GM18519 (cell line): ENCODE measurements around the gene ERC2.
"Not testable (repeated sequence)": the region's sequence is repeated elsewhere in the genome, so short reads cannot be mapped to it uniquely, and the experiment has no call there.

Experiments used
- ATAC-seq: cut with Tn5 transposase; IDR thresholded peaks from one replicate; pipeline ENCODE4 v1.9.1; 2021; ENCODE audit warnings: mild to moderate bottlenecking, moderate library complexity; ENCODE audit not compliant: unreplicated experiment, low FRiP score

ERC2 gene

GRCh38 chr3:56096999-56097398 lies 371.3 kb downstream of the ERC2 start:
- no peak for ATAC-seq

- no peak for ATAC-seq
These were observed 374.1 kb downstream of the ERC2 start for GRCh38 chr3:56094170-56094569.

DNA sequence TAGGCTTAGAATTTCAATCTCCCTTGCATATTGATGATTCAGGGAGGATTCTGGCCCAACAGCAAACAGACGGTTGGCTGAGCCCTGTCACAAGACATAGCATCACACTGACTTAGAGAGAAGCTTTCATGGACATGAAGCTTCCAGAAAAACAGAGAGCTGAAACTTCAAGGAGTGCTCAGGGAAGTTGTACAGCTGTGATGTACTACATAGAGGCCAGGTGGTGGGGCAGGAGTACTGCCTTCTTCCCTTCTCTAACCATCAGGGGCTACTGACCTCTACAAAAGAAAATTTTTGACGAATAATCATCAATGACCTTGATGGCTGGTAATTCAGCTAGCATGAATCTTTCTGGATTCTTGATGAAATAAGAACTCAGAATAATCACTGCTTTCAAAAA lies 378.5 kb downstream of the ERC2 start:
- no peak for ATAC-seq

DNA sequence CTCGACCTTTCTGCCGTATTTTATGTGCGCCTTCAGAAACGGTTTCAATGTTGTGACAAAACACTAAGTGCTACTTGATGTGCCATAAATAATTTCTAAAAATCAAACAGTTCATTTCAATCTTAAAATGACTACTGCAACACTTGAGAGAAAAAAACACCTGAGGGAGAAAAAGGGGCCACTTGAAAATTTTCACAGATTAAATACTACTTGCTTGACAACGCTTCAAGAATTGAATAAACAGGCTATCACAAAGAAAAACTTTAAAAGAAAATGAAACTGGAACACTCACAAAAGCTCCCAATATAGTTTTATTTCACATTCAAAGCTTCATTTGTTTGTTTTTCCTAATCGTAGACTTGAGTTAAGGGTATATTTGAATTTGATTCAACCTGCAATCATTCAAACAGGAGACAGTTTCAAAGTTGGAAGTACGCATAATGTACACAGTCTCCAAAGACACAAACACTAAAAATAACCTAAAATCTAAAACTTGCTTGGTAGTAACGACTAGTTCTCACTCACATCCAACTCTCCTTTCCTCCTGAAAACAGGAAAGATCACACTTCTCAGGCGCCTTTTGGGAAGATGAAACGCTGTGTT lies 380.7 kb downstream of the ERC2 start:
- no peak for ATAC-seq

DNA sequence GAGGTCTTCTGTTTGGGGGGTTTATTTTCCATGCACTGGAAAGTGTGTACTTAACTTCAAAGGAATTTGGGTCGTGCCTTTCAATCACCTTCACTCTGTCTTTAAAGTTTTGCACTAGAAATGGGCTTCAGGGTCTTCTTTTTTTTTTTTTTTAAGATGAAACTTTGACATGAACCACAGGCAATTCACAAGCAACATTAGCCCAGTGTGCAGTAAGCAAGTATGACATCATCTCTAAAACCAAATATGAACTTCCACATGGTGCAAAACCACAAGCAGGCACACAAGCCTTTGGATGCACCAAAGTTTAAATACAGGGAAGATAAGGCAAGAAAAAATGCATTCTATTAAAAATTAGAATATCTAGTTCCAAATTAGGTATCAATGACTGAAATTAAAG lies 381.9 kb downstream of the ERC2 start:
- no peak for ATAC-seq

DNA sequence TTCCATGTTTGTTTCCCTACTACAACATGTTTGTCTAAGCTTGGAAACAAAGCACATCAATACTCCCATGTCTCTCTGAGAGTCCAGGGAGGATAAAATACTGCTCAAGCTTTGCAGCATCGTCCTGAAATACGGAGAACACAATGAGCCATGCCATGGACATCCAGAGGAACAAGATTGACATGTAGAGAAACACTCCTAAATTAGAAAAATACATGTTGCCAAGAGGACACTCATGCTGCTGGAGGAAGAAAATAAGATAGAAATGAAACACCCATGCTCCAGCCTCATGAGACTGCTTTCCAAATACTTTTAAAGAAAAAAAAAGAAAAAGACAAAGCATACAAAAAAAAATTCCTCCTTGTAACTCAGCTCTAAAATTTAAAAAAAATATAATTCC lies 387.0 kb downstream of the ERC2 start:
- ATAC-seq = no peak

GRCh38 chr3:56076746-56077145 lies 391.5 kb downstream of the ERC2 start:
- no peak for ATAC-seq

DNA sequence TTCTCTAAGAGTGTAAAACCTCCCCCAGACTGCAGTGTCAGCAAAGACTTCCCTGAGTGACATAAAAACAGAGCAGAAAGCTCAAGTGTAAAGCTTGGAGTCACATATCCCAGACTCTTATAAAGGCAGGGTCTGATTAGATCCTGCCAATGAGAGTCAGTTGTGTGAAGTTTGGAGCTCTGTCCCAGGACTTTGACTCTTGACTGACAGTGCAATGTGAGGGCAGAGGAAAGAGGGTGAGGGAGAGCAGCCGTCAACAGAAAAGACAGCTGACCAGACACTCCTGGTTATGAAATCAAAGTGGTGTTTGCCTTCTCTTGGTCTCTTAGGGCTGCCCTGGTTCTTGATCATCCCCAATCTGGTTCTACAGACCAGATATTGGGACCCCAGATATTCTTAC lies 393.2 kb downstream of the ERC2 start:
- no peak for ATAC-seq

DNA sequence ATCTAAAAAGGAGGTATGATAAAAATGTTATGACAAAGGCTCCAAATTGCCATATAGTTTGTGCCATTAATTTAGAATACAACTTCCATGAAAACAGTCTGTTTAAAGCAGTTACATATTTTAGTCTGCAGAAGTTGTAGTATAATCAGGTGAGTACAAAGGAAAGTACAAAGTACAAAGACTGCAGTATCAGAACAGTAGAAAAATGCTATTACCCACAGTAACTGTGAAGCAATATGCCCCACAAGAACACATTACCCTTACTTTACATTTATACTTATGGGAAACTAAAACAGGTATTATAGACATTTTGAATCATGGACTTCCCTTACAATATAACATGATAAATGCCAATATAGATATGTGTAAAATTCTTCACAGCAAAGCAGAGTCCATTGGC lies 398.5 kb downstream of the ERC2 start:
- no peak for ATAC-seq

DNA sequence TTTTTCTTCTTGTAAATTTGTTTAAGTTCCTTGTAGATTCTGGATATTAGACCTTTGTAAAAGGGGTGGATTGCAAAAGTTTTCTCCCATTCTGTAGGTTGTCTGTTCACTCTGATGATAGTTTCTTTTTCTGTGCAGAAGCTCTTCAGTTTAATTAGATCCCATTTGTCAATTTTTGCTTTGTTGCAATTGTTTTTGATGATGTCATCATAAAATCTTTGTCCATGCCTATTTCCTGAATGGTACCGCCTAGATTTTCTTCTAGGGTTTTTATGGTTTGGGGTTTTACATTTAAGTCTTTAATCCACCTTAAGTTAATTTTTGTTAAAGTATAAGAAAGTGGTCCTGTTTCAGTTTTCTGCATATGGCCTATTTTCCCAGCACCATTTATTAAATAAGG lies 401.9 kb downstream of the ERC2 start:
- ATAC-seq = not testable (repeated sequence)

DNA sequence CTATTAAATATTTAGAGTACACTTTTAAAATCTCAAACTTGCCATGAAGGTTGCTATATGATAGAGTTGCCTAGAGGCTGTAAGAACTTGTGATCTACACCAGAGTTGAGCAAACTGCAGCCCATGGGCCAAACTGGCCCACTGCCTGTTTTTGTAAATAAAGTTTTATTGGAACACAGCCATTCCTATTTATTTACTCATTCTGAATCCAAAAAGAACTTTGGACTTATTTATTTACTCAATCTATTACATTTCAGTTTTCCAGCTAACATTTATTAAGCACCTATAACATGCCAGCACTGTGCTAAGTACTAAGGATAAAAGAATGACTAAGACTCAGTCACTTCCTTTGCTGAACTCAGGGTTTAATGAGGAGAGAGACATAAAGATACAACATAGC lies 403.6 kb downstream of the ERC2 start:
- no peak for ATAC-seq

DNA sequence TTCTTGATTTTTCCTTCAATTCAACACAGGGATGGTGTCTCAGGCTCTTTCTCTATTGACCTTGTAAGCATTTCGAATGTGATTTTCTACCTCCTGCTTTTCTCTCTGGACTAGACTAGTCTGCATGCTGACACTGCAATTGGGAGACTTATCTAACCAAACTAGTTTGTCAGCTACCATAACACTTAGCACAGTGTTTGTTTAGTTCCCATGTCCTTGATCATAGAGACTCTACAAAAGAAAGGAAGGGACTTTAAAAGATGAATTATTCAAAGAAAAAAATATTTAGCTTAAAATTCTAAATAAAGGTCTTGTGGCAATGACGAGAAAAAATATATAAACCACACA lies 407.0 kb downstream of the ERC2 start:
- no peak for ATAC-seq

DNA sequence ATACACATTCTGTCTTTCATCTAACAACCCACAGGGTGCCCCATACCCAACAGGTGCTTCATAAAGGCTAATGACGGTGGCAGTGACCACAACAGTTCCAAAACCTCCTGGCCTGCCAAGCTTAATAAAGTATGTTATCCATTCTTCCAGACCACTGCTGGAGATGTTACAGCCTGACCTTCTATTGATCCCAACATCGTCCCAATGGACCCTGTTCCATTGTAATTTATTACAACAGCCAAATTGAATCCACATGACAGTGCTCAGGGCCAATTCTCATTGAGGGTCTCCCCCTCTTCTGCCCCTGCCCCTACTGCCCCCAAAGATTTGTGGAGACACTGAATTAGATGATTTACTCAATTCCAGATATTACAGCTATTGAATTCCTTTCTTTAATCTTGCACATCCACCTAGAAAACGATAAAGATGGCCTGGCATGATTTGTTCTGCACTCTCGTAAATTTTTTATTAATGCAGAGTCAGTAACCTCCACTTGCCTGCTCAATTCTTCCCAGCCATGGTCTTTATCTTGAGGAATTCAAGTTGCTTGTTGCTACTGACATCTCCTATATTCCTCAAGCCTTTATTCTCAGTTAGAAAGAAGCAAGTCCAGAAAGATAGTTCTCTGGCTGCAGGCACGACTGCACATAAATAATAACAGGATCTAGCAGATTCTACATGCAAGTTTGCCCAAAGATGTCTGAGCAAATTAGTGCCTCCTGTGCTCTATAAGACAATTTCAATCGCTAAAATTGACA lies 407.6 kb downstream of the ERC2 start:
- no peak for ATAC-seq

- ATAC-seq = no peak
These were observed 408.5 kb downstream of the ERC2 start for GRCh38 chr3:56059731-56060130.

DNA sequence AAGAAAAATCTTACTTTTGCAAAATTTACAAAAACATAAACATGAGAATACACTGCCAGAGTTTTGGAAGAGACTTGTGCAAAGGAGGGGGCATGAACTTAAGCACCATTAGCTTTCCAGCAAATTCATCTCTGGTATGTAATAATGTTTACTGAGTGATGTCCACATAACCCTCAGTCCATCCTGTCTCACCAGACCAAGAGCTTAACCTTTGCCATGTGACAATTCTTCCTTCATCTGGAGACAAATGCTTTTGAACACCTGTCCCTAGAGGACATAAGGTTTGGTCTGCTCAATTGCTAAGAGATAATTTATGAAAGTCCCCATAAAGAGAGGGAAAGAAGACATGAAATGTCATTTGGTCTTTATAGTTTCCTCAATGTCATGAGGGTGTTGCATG lies 412.3 kb downstream of the ERC2 start:
- ATAC-seq = no peak

- no peak for ATAC-seq
These were observed 412.7 kb downstream of the ERC2 start for GRCh38 chr3:56055546-56055945.

DNA sequence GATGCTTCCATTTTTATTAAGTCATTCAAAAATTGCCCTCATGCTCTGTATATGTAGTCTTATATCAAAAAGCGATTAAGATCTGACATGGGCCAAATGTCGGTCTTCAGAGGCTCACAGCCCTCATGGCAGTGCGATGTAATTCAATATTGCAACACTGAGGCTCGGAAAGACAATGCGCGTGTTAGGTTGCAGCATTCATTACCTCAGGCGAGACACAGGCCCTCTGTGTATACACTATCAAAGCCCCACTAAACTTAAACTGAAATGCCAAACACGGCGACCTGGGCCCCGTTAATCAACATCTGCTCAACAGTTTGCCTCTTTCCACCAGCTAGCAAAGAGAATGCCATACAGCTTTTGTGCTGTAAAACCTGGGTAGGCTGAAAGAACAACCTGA lies 413.4 kb downstream of the ERC2 start:
- no peak for ATAC-seq

- ATAC-seq = no peak
These were observed 414.5 kb downstream of the ERC2 start for GRCh38 chr3:56053727-56054126.

GRCh38 chr3:56052188-56052587 lies 416.1 kb downstream of the ERC2 start:
- ATAC-seq = no peak

GRCh38 chr3:56051052-56051451 lies 417.2 kb downstream of the ERC2 start:
- no peak for ATAC-seq

DNA sequence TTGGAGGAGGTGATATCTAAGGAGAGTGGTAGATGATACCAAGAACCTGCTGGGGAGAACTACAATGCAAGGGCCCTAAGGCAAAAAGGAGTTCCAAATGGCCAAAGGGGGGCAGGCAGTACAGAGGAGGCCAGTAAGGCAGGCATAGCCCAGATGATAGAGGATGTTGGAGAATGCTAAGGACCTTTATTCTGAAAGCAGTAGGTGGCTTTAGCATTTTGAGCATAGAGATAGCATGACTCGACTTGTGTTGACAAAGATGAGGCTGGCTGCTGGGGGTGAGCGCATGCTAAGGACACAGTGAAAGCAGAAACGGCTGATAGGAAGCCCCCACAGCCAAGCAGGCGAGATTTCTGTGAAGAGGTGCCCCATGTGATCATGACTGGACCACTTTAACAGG lies 419.3 kb downstream of the ERC2 start:
- ATAC-seq = no peak

GRCh38 chr3:56048331-56048730 lies 419.9 kb downstream of the ERC2 start:
- no peak for ATAC-seq
